Daoy (cell line): ENCODE results near the gene PRMT2. TPM values are rescaled to one million over a fixed set of nuclear protein-coding genes. Genes with fewer than 3 reads are reported as not detected.

Source experiments
- DNase-seq: peaks from one replicate; pipeline ENCODE4 v3.0.0-alpha.2; 2015; ENCODE audit warnings: low read depth
- total RNA-seq: library from RNA; depleted of rRNA; stranded (reverse); fragments of >200 nt; shearing (Covaris generic); gene quantifications from 2 replicates; pipeline ENCODE4 v1.2.3, GENCODE V29; 2014

PRMT2 gene
- total RNA-seq, 1 experiment from 2014 or later = 73.0 TPM

- DNase-seq = no peak
Observed at GRCh38 chr21:46641656-46642055, 6.2 kb downstream of the PRMT2 start.

GRCh38 chr21:46643379-46644177 lies 8.1 kb downstream of the PRMT2 start:
- DNase-seq = no peak

- DNase-seq = no peak
Observed at GRCh38 chr21:46645840-46646239, 10.4 kb downstream of the PRMT2 start.

- DNase-seq = no peak
Observed at GRCh38 chr21:46646541-46647154, 11.2 kb downstream of the PRMT2 start.

GRCh38 chr21:46648539-46648938 lies 13.1 kb downstream of the PRMT2 start:
- no peak for DNase-seq

GRCh38 chr21:46649356-46649755 lies 13.9 kb downstream of the PRMT2 start:
- DNase-seq = no peak

GRCh38 chr21:46650476-46651098 lies 15.1 kb downstream of the PRMT2 start:
- no peak for DNase-seq

- no peak for DNase-seq
Observed at GRCh38 chr21:46651121-46651520, 15.6 kb downstream of the PRMT2 start.

GRCh38 chr21:46655230-46655629 lies 19.8 kb downstream of the PRMT2 start:
- no peak for DNase-seq

GRCh38 chr21:46656820-46657219 lies 21.3 kb downstream of the PRMT2 start:
- DNase-seq = no peak

GRCh38 chr21:46660505-46660904 lies 25.0 kb downstream of the PRMT2 start:
- DNase-seq = no peak

GRCh38 chr21:46661211-46661625 lies 25.7 kb downstream of the PRMT2 start:
- DNase-seq = peak; percentile 90

GRCh38 chr21:46661642-46662366 lies 26.3 kb downstream of the PRMT2 start:
- no peak for DNase-seq

GRCh38 chr21:46662367-46662654 lies 26.8 kb downstream of the PRMT2 start:
- DNase-seq = no peak

GRCh38 chr21:46662765-46663500 lies 27.5 kb downstream of the PRMT2 start:
- peak; percentile 25 for DNase-seq

- DNase-seq = no peak
Observed at GRCh38 chr21:46663754-46664153, 28.3 kb downstream of the PRMT2 start.

- no peak for DNase-seq
Observed at GRCh38 chr21:46664316-46664995, 29.0 kb downstream of the PRMT2 start.

- no peak for DNase-seq
Observed at GRCh38 chr21:46665566-46665965, 30.1 kb downstream of the PRMT2 start.

GRCh38 chr21:46666941-46667740 lies 31.7 kb downstream of the PRMT2 start:
- peak; percentile 43 for DNase-seq

GRCh38 chr21:46667741-46668380 lies 32.4 kb downstream of the PRMT2 start:
- DNase-seq = peak; percentile 71
